GM04503 (cell line): ENCODE data around the gene RGS11.
A peak's percentile ranks its signal among the peaks of the same experiment; 100 is the strongest.

Experiments used
- DNase-seq: peaks from one replicate; pipeline ENCODE4 v3.0.0-alpha.2; 2012; ENCODE audit warnings: low read depth

RGS11 gene

GRCh38 chr16:229731-230281 is 45.9 kb downstream of the RGS11 start:
- no peak for DNase-seq

GRCh38 chr16:228852-229730 is 46.7 kb downstream of the RGS11 start, which contains the start of gene LUC7L:
Gene LUC7L (minus strand): TSS chr16:229449. CDS start chr16:229339, 110 bp downstream.
- peak; percentile 45 for DNase-seq

- no peak for DNase-seq
Observed at GRCh38 chr16:228151-228851, 47.4 kb downstream of the RGS11 start.

DNA sequence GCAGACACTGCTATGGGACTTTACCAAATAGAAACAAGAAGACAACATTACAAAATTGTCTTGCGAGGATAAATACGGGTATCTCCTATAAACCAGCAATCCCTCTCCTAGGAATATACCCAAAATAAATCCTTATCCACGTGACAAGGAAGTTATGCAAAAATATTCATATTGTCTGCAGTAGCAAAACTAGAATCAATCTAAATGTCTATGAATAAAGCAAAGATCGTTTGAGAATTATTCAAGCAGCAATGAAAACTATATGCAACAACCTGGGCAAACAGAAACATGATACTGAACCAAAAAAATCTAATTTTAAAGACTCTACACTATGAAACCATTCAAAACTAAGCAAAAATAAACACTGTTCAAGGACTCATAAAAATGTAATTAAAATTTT is 55.7 kb downstream of the RGS11 start:
- DNase-seq = no peak
